HepG2 (cell line): ENCODE results near the gene SEC16A. TPM values are rescaled to one million over a fixed set of nuclear protein-coding genes. Genes with fewer than 3 reads are reported as not detected.

ENCODE experiments used
- BCL3 ChIP-seq: sonication (generic); formaldehyde crosslinking; IDR thresholded peaks from 2 replicates; pipeline ENCODE4 v1.5.1; 2020; ENCODE audit warnings: mild to moderate bottlenecking, missing genetic modification reagents, moderate library complexity
- CEBPB ChIP-seq: IDR thresholded peaks from 2 replicates; pipeline ENCODE4 v1.6.1; 2011; ENCODE audit warnings: low read depth, low read length, improper control_type of control experiment, borderline replicate concordance
- FOXP1 ChIP-seq, 2 experiments: fragments of 450-650 bp in 1 of 2; IDR thresholded peaks; 2 replicates each; pipeline ENCODE4 v1.6.1; 2017 to 2018; ENCODE audit warnings: antibody characterized with exemption in 1 of 2
- HIC2 ChIP-seq: sonication (generic); formaldehyde crosslinking; IDR thresholded peaks from 2 replicates; pipeline ENCODE4 v1.9.0; 2022; ENCODE audit warnings: low read depth, missing genetic modification reagents
- NR2C2 ChIP-seq: sonication (generic); formaldehyde crosslinking; IDR thresholded peaks from 2 replicates; pipeline ENCODE4 v1.4.0; 2020; ENCODE audit warnings: missing genetic modification reagents, mild to moderate bottlenecking, moderate library complexity, borderline replicate concordance
- PAXIP1 ChIP-seq: sonication (generic); formaldehyde crosslinking; conservative IDR thresholded peaks from 2 replicates; pipeline ENCODE4 v1.4.0; 2020; ENCODE audit warnings: mild to moderate bottlenecking, missing genetic modification reagents, moderate library complexity
- REST ChIP-seq, 2 experiments: IDR thresholded peaks; 2 replicates each; pipeline ENCODE4 v1.6.1; 2011 to 2012; ENCODE audit warnings: low read length in 2 of 2, borderline replicate concordance in 1 of 2, low read depth in 1 of 2, mild to moderate bottlenecking in 1 of 2, moderate library complexity in 1 of 2
- SAP130 ChIP-seq: IDR thresholded peaks from 2 replicates; pipeline ENCODE4 v1.6.1; 2016; ENCODE audit warnings: low read depth
- SMC3 ChIP-seq: IDR thresholded peaks from 2 replicates; pipeline ENCODE4 v1.6.1; 2011; ENCODE audit warnings: low read length, improper control_type of control experiment
- YEATS2 ChIP-seq: sonication (generic); formaldehyde crosslinking; IDR thresholded peaks from 2 replicates; pipeline ENCODE4 v1.4.0; 2020; ENCODE audit warnings: missing genetic modification reagents, borderline replicate concordance
- ZNF180 ChIP-seq: sonication (generic); formaldehyde crosslinking; IDR thresholded peaks from 2 replicates; pipeline ENCODE4 v1.4.0; 2020; ENCODE audit warnings: low read depth, missing genetic modification reagents, borderline replicate concordance
- ZNF530 ChIP-seq: sonication (generic); formaldehyde crosslinking; IDR thresholded peaks from 2 replicates; pipeline ENCODE4 v1.5.0; 2020; ENCODE audit warnings: low read depth, mild to moderate bottlenecking, missing genetic modification reagents
- ZNF556 ChIP-seq: sonication (generic); formaldehyde crosslinking; IDR thresholded peaks from 2 replicates; pipeline ENCODE4 v1.4.0; 2020; ENCODE audit warnings: mild to moderate bottlenecking, missing genetic modification reagents, borderline replicate concordance
- ZNF562 ChIP-seq: sonication (generic); formaldehyde crosslinking; IDR thresholded peaks from 2 replicates; pipeline ENCODE4 v1.8.0; 2022; ENCODE audit warnings: missing genetic modification reagents, borderline replicate concordance
- polyA plus RNA-seq, 8 experiments: library from polyadenylated mRNA; depleted of rRNA in 3 of 8; stranded (reverse) in 7 of 8; unstranded in 1 of 8; fragments of >200 nt; fragmentation: Illumina TruSeq in 4 of 8; extraction: Trizol in 4 of 8; gene quantifications; 2 replicates each; pipeline versions ENCODE4 v1.2.1 to v1.2.3, GENCODE V29; 2011 to 2016; ENCODE audit warnings: low read depth in 4 of 8, missing spikeins in 1 of 8, mixed read lengths in 1 of 8; ENCODE audit not compliant: insufficient read depth in 1 of 8
- total RNA-seq, 5 experiments: library from RNA; depleted of rRNA; stranded (reverse); fragments of >200 nt; fragmentation: Illumina TruSeq; extraction: Trizol; gene quantifications; 2 replicates each; pipeline ENCODE4 v1.2.3, GENCODE V29; 2016; ENCODE audit warnings: low read depth in 1 of 5

SEC16A gene
- total and polyA plus RNA-seq, 2 of the 13 experiments (the other 11 are each of a cell fraction or from before 2014, with no cell fraction given): 15.9 to 18.9 TPM

GRCh38 chr9:136485049-136486045 is 2.5 kb upstream of the SEC16A start (continued):
- TF ChIP-seq ZNF562 (CRISPR knock-in tag) (no peak), FOXP1 (IDR thresholded peaks at IDR 0.05) (no peak), FOXP1 (CRISPR knock-in tag; IDR thresholded peaks at IDR 0.05) (no peak), CEBPB (peak; percentile 67; the same call in 1 of the 2 replicates), ZNF180 (CRISPR knock-in tag) (no peak), NR2C2 (CRISPR knock-in tag) (peak; percentile 64), PAXIP1 (CRISPR knock-in tag) (peak; percentile 29; the same call in 1 of the 2 replicates), SAP130 (CRISPR knock-in tag) (peak; percentile 78), SMC3 (peak; percentile 80), YEATS2 (CRISPR knock-in tag) (peak; percentile 16; the same call in 1 of the 2 replicates), BCL3 (CRISPR knock-in tag) (no peak), ZNF530 (no peak), REST (IDR thresholded peaks at IDR 0.05; ENCODE audit: borderline replicate concordance in 1 of 2, low read depth in 1 of 2, low read length in 2 of 2) (peak in 1 of 2 experiments; percentile 75; a peak in 2 of 4 replicates), HIC2 (CRISPR knock-in tag) (peak; percentile 77), ZNF556 (0 out of 2 replicates have a peak, but pooled peaks have one; percentile 35)
